GM06990 (cell line): ENCODE results near the gene DIAPH2.

Experiments
- DNase-seq: peaks from one replicate; pipeline ENCODE4 v3.0.0-alpha.2; 2011; ENCODE audit not compliant: insufficient read length; ENCODE audit errors: extremely low read depth
- H3K27me3 ChIP-seq: replicated peaks from 2 replicates; pipeline ENCODE4 v1.6.0; 2011; ENCODE audit warnings: low read length; ENCODE audit not compliant: control insufficient read depth, insufficient read depth
- H3K36me3 ChIP-seq: 2 replicates; pipeline ENCODE4 v1.5.1; 2011; ENCODE audit warnings: low read length; ENCODE audit not compliant: control insufficient read depth, insufficient read depth
- H3K4me3 ChIP-seq: replicated peaks from 2 replicates; pipeline ENCODE4 v1.5.1; 2011; ENCODE audit warnings: low read depth, mild to moderate bottlenecking, control low read depth, low read length
- CTCF ChIP-seq: IDR thresholded peaks from 2 replicates; pipeline ENCODE4 v1.5.1; 2011; ENCODE audit warnings: low read length, control low read depth, mild to moderate bottlenecking, inconsistent platforms; ENCODE audit not compliant: insufficient read depth, poor library complexity, severe bottlenecking

The DIAPH2 gene

GRCh38 chrX:97322401-97322800 lies 637.8 kb downstream of the DIAPH2 start:
- no peaks in the 10 kb centered on the region for H3K27me3 ChIP-seq
- no peak for TF ChIP-seq CTCF

GRCh38 chrX:97326456-97326855 lies 641.8 kb downstream of the DIAPH2 start:
- Histone ChIP-seq H3K27me3 (no peaks in the 10 kb centered on the region), H3K36me3 (no peaks in the 10 kb centered on the region), H3K4me3 (no peak overlapping the region)
- no peak for TF ChIP-seq CTCF
- peak; percentile 43 for DNase-seq

More at GRCh38 chrX:97322401-97322800, 637.8 kb downstream of the DIAPH2 start:
- DNase-seq: no peak
- Histone ChIP-seq H3K36me3 (no peaks in the 10 kb centered on the region), H3K4me3 (no peak overlapping the region)

GRCh38 chrX:97328853-97329390 lies 644.3 kb downstream of the DIAPH2 start:
- H3K4me3 ChIP-seq: no peak overlapping the region
- no peak for DNase-seq
- no peaks in the 10 kb centered on the region for H3K27me3 ChIP-seq
- H3K36me3 ChIP-seq: no peaks in the 10 kb centered on the region
- no peak for TF ChIP-seq CTCF

GRCh38 chrX:97330151-97330550 lies 645.5 kb downstream of the DIAPH2 start:
- no peaks in the 10 kb centered on the region for H3K36me3 ChIP-seq
- no peaks in the 10 kb centered on the region for H3K27me3 ChIP-seq
- no peak for DNase-seq
- no peak overlapping the region for H3K4me3 ChIP-seq
- no peak for TF ChIP-seq CTCF

GRCh38 chrX:97332963-97333362 lies 648.3 kb downstream of the DIAPH2 start:
- DNase-seq: no peak
- no peak for TF ChIP-seq CTCF
- Histone ChIP-seq H3K36me3 (no peaks in the 10 kb centered on the region), H3K27me3 (no peaks in the 10 kb centered on the region), H3K4me3 (no peak overlapping the region)

GRCh38 chrX:97334850-97335249 lies 650.2 kb downstream of the DIAPH2 start:
- no peak overlapping the region; the same call in 1 of the 2 replicates for H3K4me3 ChIP-seq
- H3K36me3 ChIP-seq: no peaks in the 10 kb centered on the region
- peak; percentile 6 for DNase-seq
- H3K27me3 ChIP-seq: no peaks in the 10 kb centered on the region
- no peak for TF ChIP-seq CTCF
